Activated T-helper 2 cell treated with anti-CD3 and anti-CD28 coated beads, Interferon-gamma antibody, Interleukin-2, Interleukin-4, amounts not matched to agents 10 μg/mL and 5 μg/mL and 100 μg/mL, durations not matched to agents 14 hours and 24 hours and 36 hours (primary cell): ENCODE data around the gene RNF146. TPM values are rescaled to one million over a fixed set of nuclear protein-coding genes. Genes with fewer than 3 reads are reported as not detected.
"Not testable (repeated sequence)": the region's sequence is repeated elsewhere in the genome, so short reads cannot be mapped to it uniquely, and the experiment has no call there.

Source experiments
- DNase-seq: peaks from one replicate; pipeline ENCODE4 v3.0.0; 2021; ENCODE audit warnings: low spot score
- H3K27ac Mint-ChIP-seq: one replicate; pipeline ENCODE4 v1.8.0; 2021; ENCODE audit warnings: mixed read lengths
- H3K27me3 Mint-ChIP-seq: one replicate; pipeline ENCODE4 v1.8.0; 2021; ENCODE audit warnings: low read depth, mixed read lengths
- H3K36me3 Mint-ChIP-seq: one replicate; pipeline ENCODE4 v1.8.0; 2021; ENCODE audit warnings: low read depth, mixed read lengths
- H3K4me1 Mint-ChIP-seq: one replicate; pipeline ENCODE4 v1.8.0; 2021; ENCODE audit warnings: low read depth, mixed read lengths
- H3K4me3 Mint-ChIP-seq: one replicate; pipeline ENCODE4 v1.8.0; 2021; ENCODE audit warnings: low read depth, mild to moderate bottlenecking, moderate library complexity, mixed read lengths
- H3K9me3 Mint-ChIP-seq: one replicate; pipeline ENCODE4 v1.8.0; 2021; ENCODE audit warnings: mixed read lengths
- intact Hi-C: fragments of 100-400 bp; cut with micrococcal nuclease; formaldehyde crosslinking; loops from one replicate; pipeline ENCODE4 v1.15.1; 2023
- total RNA-seq: library from RNA; stranded (reverse); gene quantifications from 2 replicates; pipeline ENCODE4 v1.2.3, GENCODE V29; 2022

RNF146 gene
- total RNA-seq, 1 donor from 2014 or later = 19.1 TPM

GRCh38 chr6:127328043-127328609 lies 61.5 kb downstream of the RNF146 start:
- intact Hi-C loops = no loop called here
- H3K4me1 Mint-ChIP-seq = peaks cover 12% of the 10 kb centered on the region
- no peak overlapping the region for H3K27ac Mint-ChIP-seq
- no peaks in the 10 kb centered on the region for H3K27me3 Mint-ChIP-seq
- DNase-seq = no peak
- no peaks in the 10 kb centered on the region for H3K9me3 Mint-ChIP-seq
- no peak overlapping the region for H3K4me3 Mint-ChIP-seq
- peaks cover 58% of the 10 kb centered on the region for H3K36me3 Mint-ChIP-seq

- H3K36me3 Mint-ChIP-seq = peaks cover 39% of the 10 kb centered on the region
- DNase-seq, H3K4me3 Mint-ChIP-seq, H3K27ac Mint-ChIP-seq, H3K27me3 Mint-ChIP-seq, H3K9me3 Mint-ChIP-seq, intact Hi-C loops: not testable (repeated sequence)
- peaks cover 33% of the 10 kb centered on the region for H3K4me1 Mint-ChIP-seq
These were observed 64.6 kb downstream of the RNF146 start for GRCh38 chr6:127331256-127331655.

GRCh38 chr6:127332383-127332961 lies 65.8 kb downstream of the RNF146 start:
- Mint-ChIP-seq H3K9me3 (no peaks in the 10 kb centered on the region), H3K36me3 (peaks cover 35% of the 10 kb centered on the region), H3K4me1 (peaks cover 36% of the 10 kb centered on the region), H3K4me3 (no peak overlapping the region), H3K27me3 (no peaks in the 10 kb centered on the region), H3K27ac (no peak overlapping the region)
- intact Hi-C loops = no loop called here
- DNase-seq = no peak

Other genes with a start within 250 kb of the RNF146 start
- gene RSPO3, start 148.2 kb upstream of the RNF146 start, total RNA-seq = not detected in 2 replicates
- gene ECHDC1, start 76.7 kb downstream of the RNF146 start, total RNA-seq = 60.9 and 61.6 TPM in 2 replicates
- gene KIAA0408, start 192.5 kb downstream of the RNF146 start, total RNA-seq = 18.5 and 19.6 TPM in 2 replicates